ENCODE data around the gene PAX4.

Gene PAX4

DNA sequence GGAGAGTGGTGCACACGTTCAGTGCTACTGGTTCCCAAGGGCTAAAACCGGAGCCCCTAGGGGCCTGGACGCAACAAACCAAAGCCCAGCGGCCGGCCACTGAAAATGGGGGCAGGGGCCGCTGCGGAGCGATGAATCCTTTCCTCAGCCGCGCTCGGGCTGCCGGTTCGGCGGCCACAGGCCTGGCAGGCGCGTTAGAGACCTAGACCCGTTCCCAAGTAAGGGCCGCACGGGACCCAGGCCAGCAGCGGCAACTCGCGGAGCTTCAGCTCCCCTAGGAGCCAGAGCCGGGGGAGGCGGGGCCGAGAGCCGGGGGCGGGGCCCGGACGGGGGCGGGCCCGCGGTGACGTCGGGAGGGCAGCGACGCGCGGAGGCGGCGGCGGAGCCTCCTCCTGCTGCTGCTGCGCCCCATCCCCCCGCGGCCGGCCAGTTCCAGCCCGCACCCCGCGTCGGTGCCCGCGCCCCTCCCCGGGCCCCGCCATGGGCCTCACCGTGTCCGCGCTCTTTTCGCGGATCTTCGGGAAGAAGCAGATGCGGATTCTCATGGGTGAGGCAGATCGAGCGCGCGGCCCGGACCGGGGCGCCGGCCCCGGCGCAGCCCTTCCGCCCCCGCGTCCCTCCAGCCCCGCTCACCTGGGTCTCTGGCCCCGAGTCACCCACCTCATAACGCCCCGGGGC, 29.8 kb downstream of the PAX4 start, which contains the start of gene ARF5:
TSS of gene ARF5 (plus strand) at position 393 of the 678 bp plus-strand sequence. CDS start at position 481, 88 bp downstream.
- H3K4me3 ChIP-seq (replicated peaks in 1 of 2; ENCODE audit: low read depth in 2 of 2, low read length in 2 of 2): peak within 1 kb of the TSS; percentile 88 to 90
- TF ChIP-seq, protein P1, sequence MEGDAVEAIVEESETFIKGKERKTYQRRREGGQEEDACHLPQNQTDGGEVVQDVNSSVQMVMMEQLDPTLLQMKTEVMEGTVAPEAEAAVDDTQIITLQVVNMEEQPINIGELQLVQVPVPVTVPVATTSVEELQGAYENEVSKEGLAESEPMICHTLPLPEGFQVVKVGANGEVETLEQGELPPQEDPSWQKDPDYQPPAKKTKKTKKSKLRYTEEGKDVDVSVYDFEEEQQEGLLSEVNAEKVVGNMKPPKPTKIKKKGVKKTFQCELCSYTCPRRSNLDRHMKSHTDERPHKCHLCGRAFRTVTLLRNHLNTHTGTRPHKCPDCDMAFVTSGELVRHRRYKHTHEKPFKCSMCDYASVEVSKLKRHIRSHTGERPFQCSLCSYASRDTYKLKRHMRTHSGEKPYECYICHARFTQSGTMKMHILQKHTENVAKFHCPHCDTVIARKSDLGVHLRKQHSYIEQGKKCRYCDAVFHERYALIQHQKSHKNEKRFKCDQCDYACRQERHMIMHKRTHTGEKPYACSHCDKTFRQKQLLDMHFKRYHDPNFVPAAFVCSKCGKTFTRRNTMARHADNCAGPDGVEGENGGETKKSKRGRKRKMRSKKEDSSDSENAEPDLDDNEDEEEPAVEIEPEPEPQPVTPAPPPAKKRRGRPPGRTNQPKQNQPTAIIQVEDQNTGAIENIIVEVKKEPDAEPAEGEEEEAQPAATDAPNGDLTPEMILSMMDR (IDR thresholded peaks at IDR 0.05; ENCODE audit: low read depth, low read length): no peak
- peak; percentile 76 to 88 for DNase-seq (ENCODE audit: low read depth in 2 of 2)

GRCh38 chr7:127587663-127588018, 30.3 kb downstream of the PAX4 start:
- H3K4me3 ChIP-seq (replicated peaks in 1 of 2; ENCODE audit: low read depth in 2 of 2, low read length in 2 of 2): peak overlapping the region; percentile 66 to 88
- TF ChIP-seq, protein P1 (IDR thresholded peaks at IDR 0.05; ENCODE audit: low read depth, low read length): no peak
- no peak for DNase-seq (ENCODE audit: low read depth in 2 of 2)

GRCh38 chr7:127586346-127586745, 31.6 kb downstream of the PAX4 start:
- TF ChIP-seq, protein P1 (IDR thresholded peaks at IDR 0.05; ENCODE audit: low read depth, low read length): no peak
- no peak overlapping the region for H3K4me3 ChIP-seq (replicated peaks in 1 of 2; ENCODE audit: low read depth in 2 of 2, low read length in 2 of 2)
- DNase-seq (ENCODE audit: low read depth in 2 of 2): no peak

DNA sequence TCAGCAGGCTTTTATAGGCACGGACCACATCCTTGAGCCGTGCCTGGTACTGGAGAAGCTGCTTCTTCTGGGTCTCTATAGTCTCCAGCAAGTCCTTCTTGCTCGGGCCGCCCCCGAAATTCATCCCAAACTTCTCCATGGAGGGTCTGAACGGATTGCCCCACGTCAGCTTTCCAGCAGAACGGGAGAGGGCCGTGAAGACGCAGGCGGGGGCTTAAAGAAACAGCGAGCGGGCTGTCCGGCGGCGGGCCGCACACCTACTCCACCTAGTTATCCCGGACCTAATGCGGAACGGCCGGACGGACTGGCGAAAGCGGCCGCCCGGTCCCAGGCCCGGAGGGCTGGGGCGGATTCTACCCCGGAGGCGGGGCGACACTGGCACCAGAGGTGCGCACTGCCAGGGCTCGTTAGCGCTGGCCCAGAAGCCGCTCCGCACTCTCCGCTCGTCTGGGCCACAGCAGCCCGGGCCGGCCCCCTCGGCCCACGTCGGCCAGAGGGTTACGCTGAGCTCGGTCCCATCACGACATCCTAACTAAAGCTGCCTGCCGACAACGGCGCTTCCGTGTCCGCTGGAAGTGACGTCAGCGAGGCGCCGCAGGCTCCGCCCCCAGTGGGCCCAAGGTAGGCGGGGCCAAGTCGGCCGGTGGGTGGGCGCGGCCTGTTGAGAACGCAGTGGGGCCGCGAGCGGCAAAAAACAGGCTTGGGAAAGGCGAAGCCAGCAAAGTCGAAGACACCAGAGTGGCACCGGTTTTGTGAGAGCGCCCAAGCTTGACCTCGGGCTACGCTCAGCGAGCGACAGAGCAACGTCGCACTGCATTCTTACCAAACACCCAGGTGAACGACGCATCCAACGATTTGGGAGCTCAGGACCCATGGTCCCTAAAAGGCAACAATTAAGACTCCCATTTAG, 32.6 kb downstream of the PAX4 start, which contains the start of gene GCC1:
TSS of gene GCC1 (minus strand) at position 553 of the 910 bp plus-strand sequence. CDS start at position 139, 414 bp downstream.
- TF ChIP-seq, protein P1 (IDR thresholded peaks at IDR 0.05; ENCODE audit: low read depth, low read length): no peak
- H3K4me3 ChIP-seq (replicated peaks in 1 of 2; ENCODE audit: low read depth in 2 of 2, low read length in 2 of 2): peak within 1 kb of the TSS; percentile 86 to 91
- peak; percentile 89 to 91 for DNase-seq (ENCODE audit: low read depth in 2 of 2)

- peak overlapping the region; percentile 86 to 91 for H3K4me3 ChIP-seq (replicated peaks in 1 of 2; ENCODE audit: low read depth in 2 of 2, low read length in 2 of 2)
- no peak for DNase-seq (ENCODE audit: low read depth in 2 of 2)
- TF ChIP-seq, protein P1 (IDR thresholded peaks at IDR 0.05; ENCODE audit: low read depth, low read length): no peak
These were observed 33.3 kb downstream of the PAX4 start for GRCh38 chr7:127584648-127585043.

DNA sequence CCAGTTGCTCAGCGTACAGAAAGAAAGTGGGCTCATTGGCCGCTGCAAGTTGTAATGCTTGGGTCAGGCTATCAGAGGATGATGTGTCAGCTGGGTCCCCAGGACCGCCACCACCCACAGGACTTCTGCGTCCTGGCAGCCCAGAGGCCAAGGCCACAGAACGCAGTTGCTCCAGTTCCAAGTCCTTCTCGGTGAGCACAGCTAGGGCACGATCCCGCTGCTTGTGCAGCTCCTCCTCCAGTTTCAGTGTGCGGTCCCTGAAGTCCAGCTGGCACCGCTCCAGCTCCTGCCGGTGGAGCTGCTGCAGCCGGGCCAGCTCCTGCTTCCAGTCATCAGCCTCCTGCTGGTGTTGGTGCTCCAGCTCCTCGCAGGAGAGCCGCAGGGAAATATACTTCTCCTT, 35.6 kb downstream of the PAX4 start:
- peak; percentile 54 to 72 for DNase-seq (ENCODE audit: low read depth in 2 of 2)
- TF ChIP-seq, protein P1 (IDR thresholded peaks at IDR 0.05; ENCODE audit: low read depth, low read length): no peak
- H3K4me3 ChIP-seq (replicated peaks in 1 of 2; ENCODE audit: low read depth in 2 of 2, low read length in 2 of 2): no peak overlapping the region

Measured in cardiac fibroblast (primary cell).